ENCODE data around the gene MROH9.

MROH9 gene

DNA sequence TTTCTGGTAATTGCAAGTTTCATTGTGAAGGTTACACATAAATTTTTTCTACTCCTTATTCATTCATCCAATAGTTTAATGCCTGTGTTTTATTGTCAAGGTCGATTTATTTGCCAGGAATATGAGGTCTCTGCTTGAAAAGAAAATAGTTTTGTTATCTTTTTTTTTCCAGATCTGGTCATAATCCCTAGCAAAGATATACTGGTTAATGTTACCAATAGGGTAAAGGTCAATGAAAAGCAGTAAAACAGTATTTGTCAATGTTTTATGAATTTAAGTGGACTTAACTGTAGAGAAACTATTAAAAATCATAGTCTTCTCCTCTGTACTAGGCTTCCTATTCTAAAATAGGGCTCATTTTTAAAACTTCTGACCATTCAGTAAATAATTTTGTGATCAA is 147.3 kb downstream of the MROH9 start:
- no peak for DNase-seq

DNA sequence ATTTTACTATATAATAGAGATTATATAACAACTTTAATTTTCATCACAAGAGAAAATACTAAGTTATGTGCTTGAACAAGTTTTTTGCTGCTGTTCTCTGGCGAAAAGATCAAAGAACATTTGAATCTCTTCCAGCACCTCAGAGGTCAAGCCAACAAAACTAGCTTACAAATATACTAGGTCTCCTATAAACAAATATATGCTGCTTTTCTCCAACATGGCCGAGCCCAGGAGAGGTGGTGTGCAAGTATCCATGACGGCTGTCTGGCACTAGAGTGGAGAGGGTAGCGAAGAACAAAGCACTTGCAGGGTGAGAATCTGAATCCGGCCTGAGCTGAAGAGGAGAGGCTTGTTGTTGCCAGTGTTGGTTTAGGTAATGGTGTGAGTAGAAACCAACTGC is 147.9 kb downstream of the MROH9 start:
- DNase-seq, result no peak

DNA sequence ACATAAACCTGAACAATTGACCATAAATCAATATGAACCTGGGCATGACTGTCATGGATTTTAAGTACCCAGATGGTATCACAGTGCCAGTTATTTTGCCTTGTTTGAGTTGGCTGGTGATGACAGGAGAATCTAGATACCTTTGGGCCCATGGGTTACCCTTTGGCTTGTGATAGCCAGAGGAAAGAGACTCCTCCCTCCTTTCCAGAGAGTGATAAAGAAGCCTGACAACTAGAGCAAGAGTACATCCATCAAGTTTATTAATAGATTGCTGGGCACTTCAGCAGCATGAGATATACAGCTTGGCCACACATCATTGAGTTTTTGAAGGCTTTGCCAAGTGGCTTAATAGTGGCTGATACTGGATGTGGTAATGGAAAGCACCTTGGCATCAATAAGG is 148.8 kb downstream of the MROH9 start:
- no peak for DNase-seq

DNA sequence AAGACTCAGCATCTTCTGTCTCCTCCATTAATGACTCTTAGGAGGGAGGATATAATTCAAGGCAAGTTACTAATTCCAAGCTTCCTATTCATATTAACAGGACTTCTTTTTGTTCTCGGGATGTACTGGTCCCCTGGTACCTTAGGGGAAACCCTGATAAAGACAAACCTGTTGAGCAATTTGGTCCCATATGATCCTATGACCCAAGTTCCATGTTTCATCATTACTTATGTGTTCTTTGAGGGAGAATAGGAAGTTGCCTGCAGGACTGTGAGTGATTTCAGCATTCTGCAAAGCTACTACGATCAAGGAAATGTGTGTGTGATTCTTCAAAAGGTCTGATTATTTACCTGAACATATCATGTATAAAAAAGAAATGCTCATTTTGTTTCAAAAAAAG is 149.5 kb downstream of the MROH9 start:
- DNase-seq, result no peak

DNA sequence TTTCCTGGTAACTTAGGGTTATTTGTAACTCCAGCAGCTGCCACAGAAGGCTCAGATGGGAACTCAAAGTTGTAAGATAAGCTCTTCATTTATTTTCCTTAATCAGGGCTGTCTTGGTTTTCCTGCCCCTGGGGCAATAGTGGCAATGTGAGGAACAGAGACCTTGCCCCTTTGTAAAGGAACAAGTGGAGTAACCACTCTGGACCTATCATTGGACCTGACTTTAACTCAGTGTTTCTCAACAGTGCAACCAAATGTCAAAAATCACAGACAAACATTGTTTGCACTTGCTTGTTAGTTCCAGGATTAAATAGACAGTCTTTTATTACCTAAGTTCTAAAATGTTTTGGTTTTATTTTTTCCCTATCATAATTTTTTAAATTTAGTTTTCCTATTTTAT is 152.6 kb downstream of the MROH9 start:
- DNase-seq, result no peak

DNA sequence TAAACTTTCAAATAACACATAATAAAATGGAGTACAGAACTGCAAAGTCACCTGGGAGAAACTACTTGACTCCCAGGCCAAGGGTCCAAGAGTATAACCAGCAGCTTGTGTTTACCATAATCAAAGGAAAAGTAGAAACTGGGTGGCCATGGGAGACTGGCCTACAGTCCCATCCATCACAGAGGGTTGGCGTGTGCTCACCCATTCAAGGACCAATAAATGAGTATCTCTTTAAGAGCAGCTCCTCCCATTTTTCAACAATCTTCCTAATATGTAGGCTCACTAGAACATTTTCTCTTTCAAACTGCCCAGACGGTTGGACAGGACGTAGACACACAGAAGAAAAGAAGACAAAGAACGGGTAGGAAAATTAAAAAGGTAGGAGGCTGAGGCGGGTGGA is 155.3 kb downstream of the MROH9 start, which contains the start of gene FMO3:
Gene FMO3, plus strand, starts transcription at position 302 of the 400 bp plus-strand sequence. CDS start 1,754 bp downstream, outside the sequence.
- DNase-seq, result no peak

DNA sequence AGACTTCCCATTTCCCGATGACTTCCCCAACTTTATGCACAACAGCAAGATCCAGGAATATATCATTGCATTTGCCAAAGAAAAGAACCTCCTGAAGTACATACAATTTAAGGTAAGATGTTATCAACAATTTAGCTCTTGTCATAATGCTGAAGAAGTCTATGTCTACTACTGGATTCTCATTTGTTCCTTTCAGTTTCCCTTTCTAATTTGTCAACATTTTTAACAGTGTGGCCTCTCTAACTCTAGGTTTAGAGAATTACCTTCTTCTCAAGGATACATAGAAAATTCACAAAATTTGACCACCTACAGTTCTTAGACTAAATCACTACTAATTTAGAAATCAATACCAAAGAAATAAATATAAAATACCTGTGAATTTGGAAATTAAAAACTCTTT is 168.5 kb downstream of the MROH9 start:
- no peak for DNase-seq

DNA sequence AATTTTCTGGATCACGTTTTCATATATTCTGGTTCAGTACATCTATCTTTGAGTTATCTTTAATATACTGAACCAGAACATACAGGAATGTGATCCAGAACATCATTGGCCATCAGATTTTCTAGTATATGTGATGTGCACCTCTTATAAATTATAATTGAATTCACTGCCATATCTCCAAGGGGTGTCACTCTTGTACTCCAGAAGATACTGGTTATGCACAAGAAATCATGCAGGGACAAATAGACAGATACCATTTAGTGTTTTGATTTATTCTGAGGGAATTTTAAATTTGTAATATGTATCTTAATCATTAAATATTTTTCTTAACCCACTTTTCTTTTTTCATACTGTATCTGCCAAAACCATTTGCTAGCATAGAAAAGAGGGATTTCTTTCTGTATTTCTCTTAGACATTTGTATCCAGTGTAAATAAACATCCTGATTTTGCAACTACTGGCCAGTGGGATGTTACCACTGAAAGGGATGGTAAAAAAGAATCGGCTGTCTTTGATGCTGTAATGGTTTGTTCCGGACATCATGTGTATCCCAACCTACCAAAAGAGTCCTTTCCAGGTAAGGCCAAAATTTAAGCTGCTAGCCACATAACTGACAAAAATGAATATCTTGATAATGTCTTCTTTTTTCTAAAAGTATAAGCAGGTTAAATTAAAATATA is 172.1 kb downstream of the MROH9 start:
- no peak for DNase-seq

DNA sequence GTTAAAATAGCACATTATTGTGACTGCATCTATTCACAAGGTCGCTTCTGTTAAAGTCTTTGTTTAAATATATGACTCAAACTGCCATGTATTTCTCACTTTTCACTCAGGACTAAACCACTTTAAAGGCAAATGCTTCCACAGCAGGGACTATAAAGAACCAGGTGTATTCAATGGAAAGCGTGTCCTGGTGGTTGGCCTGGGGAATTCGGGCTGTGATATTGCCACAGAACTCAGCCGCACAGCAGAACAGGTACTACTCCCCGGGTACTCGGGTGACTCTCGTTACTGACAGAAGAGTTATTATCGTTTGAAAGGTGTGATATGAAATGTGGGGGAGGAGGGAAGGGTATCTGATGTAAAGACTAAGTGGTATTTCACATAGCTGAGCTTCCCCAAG is 172.6 kb downstream of the MROH9 start:
- no peak for DNase-seq

DNA sequence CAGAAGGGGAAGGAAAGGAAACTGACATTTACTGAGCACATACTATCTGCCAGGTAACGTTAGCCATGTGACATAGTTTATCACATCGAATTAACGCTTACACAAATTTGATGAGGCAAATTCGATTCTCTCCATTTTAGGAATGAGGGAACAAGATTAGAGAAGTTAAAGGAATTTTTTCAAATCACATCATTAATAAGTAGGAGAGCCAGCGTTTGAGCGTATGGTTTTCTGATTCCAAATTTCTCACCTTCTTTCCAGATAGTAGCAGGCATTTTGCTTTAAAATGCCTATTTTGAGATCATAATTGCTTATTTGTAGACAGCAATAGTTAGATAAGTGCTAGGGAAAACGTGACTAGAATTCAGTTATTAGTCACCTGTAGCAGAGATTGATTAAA is 174.6 kb downstream of the MROH9 start:
- DNase-seq, result no peak

DNA sequence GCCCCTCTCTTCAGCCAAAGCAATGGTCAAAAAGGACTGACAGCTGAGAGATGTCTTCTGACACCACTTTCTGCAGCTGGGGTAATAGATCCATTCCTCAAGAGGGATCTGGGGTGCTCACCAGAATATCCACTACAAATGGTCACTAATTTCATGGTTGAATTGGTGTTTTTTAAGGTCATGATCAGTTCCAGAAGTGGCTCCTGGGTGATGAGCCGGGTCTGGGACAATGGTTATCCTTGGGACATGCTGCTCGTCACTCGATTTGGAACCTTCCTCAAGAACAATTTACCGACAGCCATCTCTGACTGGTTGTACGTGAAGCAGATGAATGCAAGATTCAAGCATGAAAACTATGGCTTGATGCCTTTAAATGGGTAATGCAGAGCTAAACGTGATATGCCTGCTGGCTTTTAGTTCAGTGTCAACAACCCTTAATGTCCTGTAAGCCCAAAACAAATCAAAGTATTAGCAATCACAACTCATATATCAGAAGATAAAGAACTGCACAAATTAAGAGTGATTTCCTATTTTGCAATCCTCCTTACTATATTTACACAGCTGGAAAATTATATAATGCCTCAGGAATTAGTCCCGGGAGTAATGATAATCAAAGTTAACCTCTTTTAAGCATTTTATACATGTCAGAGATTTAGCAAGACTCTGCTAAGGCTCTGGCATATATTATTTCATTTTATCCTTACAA is 175.4 kb downstream of the MROH9 start:
- DNase-seq, result no peak

DNA sequence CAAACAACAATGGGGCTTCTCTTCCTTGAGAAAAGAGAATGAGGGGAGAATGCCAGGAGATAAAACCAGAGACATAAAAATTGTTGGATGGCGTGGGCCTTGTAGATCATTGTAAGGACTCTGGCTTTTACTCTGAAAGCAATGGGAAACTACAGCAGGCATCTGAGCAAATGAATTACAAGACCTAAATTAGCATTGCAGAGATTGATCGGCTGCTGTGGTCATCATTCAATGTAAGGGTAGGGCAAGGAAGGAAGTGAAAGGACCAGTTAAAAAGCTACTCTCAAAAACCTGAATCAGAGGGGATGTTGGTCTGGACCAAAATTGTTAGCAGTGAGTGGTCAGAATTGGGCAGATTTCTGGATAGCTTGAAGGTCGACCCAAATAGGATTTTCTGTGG is 176.8 kb downstream of the MROH9 start:
- DNase-seq, result no peak

DNA sequence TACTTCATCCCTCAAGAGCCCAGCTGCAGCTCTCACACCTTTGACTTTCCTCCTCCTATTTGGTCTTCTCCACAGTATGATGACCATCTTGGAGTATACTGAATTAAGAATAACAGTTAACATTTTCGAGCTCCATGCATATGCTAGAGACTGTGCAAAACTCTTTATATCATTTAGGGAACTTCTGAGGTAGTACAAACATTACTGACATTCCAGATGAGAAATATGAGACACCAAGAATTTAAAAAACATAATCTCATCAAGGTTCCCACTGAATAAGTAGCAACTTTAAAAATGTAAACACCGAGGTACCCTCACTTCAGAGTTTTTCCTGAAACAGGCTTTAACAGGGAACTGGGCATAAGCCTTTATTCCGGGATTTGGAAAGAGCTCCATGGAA is 178.0 kb downstream of the MROH9 start:
- DNase-seq, result no peak
